ENCODE results near the gene MS4A4E.
"Not testable (repeated sequence)": the region's sequence is repeated elsewhere in the genome, so short reads cannot be mapped to it uniquely, and the experiment has no call there.

GRCh38 chr11:60285411-60286126 lies 42.6 kb upstream of the MS4A4E start:
- not testable (repeated sequence) for TF ChIP-seq CTCF, POLR2A (IDR thresholded peaks at IDR 0.05)

All from suprapubic skin (tissue), 3 donors.